SK-N-SH treated with all-trans-retinoic acid at 6 μM for 48 hours (cell line): ENCODE data around the gene STN1.

ENCODE experiments used
- ARNTL ChIP-seq: fragments of 450-650 bp; formaldehyde crosslinking; IDR thresholded peaks from 2 replicates; pipeline ENCODE4 v1.5.0; 2020; ENCODE audit warnings: low read depth, mild to moderate bottlenecking, moderate library complexity, borderline replicate concordance
- ESRRG ChIP-seq: fragments of 250-450 bp; sonication (Bioruptor Pico); IDR thresholded peaks from 2 replicates; pipeline ENCODE4 v1.6.1; 2021; ENCODE audit warnings: mild to moderate bottlenecking
- GLIS3 ChIP-seq: fragments of 250-450 bp; sonication (Bioruptor Pico); IDR thresholded peaks from 2 replicates; pipeline ENCODE4 v1.5.0; 2020; ENCODE audit warnings: mild to moderate bottlenecking, moderate library complexity
- ISL1 ChIP-seq: fragments of 250-450 bp; sonication (Bioruptor Pico); IDR thresholded peaks from 2 replicates; pipeline ENCODE4 v2.1.2; 2022; ENCODE audit warnings: mild to moderate bottlenecking, moderate library complexity
- RARB ChIP-seq: fragments of 250-450 bp; sonication (Bioruptor Pico); IDR thresholded peaks from 2 replicates; pipeline ENCODE4 v1.8.0; 2021; ENCODE audit warnings: mild to moderate bottlenecking, moderate library complexity
- SNAI2 ChIP-seq: fragments of 250-450 bp; sonication (Bioruptor Pico); IDR thresholded peaks from 2 replicates; pipeline ENCODE4 v1.5.0; 2020; ENCODE audit warnings: mild to moderate bottlenecking, moderate library complexity
- ZC3H10 ChIP-seq: fragments of 250-450 bp; sonication (Bioruptor Pico); IDR thresholded peaks from 2 replicates; pipeline ENCODE4 v1.5.1; 2021; ENCODE audit warnings: mild to moderate bottlenecking, moderate library complexity
- ZFP30 ChIP-seq: fragments of 450-650 bp; formaldehyde crosslinking; IDR thresholded peaks from 2 replicates; pipeline ENCODE4 v1.5.0; 2022; ENCODE audit warnings: mild to moderate bottlenecking, moderate library complexity
- ZNF565 ChIP-seq: fragments of 450-650 bp; formaldehyde crosslinking; conservative IDR thresholded peaks from 2 replicates; pipeline ENCODE4 v1.5.0; 2020; ENCODE audit warnings: low read depth, mild to moderate bottlenecking, moderate library complexity
- TF ChIP-seq, protein P1 (sequence below): fragments of 250-450 bp; sonication (Bioruptor Pico); IDR thresholded peaks from 2 replicates; pipeline ENCODE4 v1.5.1; 2020; ENCODE audit warnings: low read depth, mild to moderate bottlenecking, moderate library complexity
- TF ChIP-seq, protein P2 (sequence below): fragments of 250-450 bp; sonication (Bioruptor Pico); IDR thresholded peaks from 2 replicates; pipeline ENCODE4 v1.8.0; 2020; ENCODE audit warnings: mild to moderate bottlenecking, moderate library complexity, borderline replicate concordance
- TF ChIP-seq, protein P3 (sequence below): fragments of 250-450 bp; sonication (Bioruptor Pico); IDR thresholded peaks from 2 replicates; pipeline ENCODE4 v1.5.1; 2021; ENCODE audit warnings: mild to moderate bottlenecking, moderate library complexity

DNA sequence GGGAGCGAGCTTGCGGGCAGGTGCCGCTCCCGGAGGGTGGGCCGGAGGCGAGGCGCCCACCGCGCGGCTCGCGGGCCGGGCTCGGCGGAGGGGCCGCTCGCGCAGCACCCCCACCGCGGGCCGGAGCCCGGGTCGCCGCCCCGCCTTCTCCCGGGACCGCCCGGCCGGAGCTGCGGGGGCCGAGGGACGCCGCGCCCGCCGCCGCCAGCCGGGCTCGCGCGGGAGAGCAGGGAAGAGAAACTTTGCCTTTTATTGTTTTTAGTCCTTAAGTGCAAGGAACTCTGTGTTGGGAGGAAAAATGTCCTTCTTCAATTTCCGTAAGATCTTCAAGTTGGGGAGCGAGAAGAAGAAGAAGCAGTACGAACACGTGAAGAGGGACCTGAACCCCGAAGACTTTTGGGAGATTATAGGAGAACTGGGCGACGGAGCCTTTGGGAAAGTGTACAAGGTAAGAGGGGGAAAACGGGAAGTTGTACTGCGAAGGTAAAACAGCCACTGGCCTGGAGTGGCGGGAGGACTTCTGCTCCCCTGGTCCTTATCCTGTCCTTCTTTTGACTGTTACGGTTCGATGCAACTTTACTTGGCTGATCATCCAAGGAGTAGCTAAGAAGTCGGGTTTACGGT lies 49.6 kb upstream of the STN1 start:
- no peak for TF ChIP-seq ZC3H10 (CRISPR knock-in tag)
- TF ChIP-seq, protein P1, sequence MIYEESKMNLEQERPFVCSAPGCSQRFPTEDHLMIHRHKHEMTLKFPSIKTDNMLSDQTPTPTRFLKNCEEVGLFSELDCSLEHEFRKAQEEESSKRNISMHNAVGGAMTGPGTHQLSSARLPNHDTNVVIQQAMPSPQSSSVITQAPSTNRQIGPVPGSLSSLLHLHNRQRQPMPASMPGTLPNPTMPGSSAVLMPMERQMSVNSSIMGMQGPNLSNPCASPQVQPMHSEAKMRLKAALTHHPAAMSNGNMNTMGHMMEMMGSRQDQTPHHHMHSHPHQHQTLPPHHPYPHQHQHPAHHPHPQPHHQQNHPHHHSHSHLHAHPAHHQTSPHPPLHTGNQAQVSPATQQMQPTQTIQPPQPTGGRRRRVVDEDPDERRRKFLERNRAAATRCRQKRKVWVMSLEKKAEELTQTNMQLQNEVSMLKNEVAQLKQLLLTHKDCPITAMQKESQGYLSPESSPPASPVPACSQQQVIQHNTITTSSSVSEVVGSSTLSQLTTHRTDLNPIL (CRISPR knock-in tag): no peak
- TF ChIP-seq, protein P2, sequence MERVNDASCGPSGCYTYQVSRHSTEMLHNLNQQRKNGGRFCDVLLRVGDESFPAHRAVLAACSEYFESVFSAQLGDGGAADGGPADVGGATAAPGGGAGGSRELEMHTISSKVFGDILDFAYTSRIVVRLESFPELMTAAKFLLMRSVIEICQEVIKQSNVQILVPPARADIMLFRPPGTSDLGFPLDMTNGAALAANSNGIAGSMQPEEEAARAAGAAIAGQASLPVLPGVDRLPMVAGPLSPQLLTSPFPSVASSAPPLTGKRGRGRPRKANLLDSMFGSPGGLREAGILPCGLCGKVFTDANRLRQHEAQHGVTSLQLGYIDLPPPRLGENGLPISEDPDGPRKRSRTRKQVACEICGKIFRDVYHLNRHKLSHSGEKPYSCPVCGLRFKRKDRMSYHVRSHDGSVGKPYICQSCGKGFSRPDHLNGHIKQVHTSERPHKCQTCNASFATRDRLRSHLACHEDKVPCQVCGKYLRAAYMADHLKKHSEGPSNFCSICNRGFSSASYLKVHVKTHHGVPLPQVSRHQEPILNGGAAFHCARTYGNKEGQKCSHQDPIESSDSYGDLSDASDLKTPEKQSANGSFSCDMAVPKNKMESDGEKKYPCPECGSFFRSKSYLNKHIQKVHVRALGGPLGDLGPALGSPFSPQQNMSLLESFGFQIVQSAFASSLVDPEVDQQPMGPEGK (CRISPR knock-in tag): no peak
- TF ChIP-seq GLIS3: no peak
- no peak for TF ChIP-seq ESRRG
- TF ChIP-seq ZNF565: no peak
- TF ChIP-seq SNAI2 (CRISPR knock-in tag): no peak
- TF ChIP-seq, protein P3, sequence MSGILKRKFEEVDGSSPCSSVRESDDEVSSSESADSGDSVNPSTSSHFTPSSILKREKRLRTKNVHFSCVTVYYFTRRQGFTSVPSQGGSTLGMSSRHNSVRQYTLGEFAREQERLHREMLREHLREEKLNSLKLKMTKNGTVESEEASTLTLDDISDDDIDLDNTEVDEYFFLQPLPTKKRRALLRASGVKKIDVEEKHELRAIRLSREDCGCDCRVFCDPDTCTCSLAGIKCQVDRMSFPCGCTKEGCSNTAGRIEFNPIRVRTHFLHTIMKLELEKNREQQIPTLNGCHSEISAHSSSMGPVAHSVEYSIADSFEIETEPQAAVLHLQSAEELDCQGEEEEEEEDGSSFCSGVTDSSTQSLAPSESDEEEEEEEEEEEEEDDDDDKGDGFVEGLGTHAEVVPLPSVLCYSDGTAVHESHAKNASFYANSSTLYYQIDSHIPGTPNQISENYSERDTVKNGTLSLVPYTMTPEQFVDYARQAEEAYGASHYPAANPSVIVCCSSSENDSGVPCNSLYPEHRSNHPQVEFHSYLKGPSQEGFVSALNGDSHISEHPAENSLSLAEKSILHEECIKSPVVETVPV: no peak
- no peak for TF ChIP-seq ISL1 (CRISPR knock-in tag)
- no peak for TF ChIP-seq ZFP30 (CRISPR knock-in tag)
- TF ChIP-seq RARB (CRISPR knock-in tag): no peak
- no peak for TF ChIP-seq ARNTL
